Prostate gland (tissue), 2 donors: Measurements from ENCODE around the gene CDK16.

ENCODE experiments used
- CTCF ChIP-seq, 4 experiments: fragments of 200-600 bp in 2 of 4; fragments of 450-650 bp in 2 of 4; sonication (generic) in 2 of 4; IDR thresholded peaks; 1 replicate in 3 of 4; 2 replicates in 1 of 4; pipeline ENCODE4 v1.5.1; 2016 to 2019; ENCODE audit warnings: antibody characterized with exemption in 4 of 4, mild to moderate bottlenecking in 2 of 4, moderate library complexity in 2 of 4
- POLR2AphosphoS5 ChIP-seq: sonication (generic); formaldehyde crosslinking; IDR thresholded peaks from one replicate; pipeline ENCODE4 v1.6.1; 2017; ENCODE audit warnings: antibody characterized with exemption

DNA sequence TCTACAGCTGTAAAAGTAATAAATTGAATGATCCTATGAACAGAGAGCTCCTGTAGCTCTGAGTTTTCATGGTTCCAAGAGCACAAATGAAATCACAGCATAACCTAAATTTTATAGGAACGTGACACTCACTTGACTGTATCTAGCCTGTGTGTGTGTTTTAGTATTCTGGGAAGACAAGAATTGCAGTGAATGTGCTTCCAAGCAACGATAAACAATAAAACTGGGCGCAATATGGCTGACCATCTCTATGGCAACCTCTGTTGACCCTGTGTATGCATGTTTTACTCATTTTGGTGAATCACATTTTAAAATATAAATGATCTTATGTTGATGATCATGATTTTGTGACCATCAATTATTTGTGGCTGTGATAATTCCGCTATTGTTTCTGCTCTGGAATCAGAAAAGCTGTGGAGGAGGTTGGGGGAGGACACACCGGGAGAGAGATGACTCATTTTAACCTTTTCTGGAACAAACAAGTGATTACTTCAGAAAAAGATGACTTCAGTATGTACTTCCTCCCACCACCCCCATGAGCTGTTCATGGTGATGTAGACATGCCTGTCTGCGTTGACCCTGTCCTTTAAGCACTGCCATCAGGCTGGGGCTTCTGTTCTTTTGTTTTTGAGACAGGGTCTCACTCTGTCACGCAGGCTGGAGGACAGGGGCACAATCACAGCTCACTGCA is 46.1 kb downstream of the CDK16 start:
- no peak for TF ChIP-seq CTCF (IDR thresholded peaks at IDR 0.05)
- no peak for TF ChIP-seq POLR2AphosphoS5
